ENCODE measurements around the gene KIF16B.

Gene KIF16B

DNA sequence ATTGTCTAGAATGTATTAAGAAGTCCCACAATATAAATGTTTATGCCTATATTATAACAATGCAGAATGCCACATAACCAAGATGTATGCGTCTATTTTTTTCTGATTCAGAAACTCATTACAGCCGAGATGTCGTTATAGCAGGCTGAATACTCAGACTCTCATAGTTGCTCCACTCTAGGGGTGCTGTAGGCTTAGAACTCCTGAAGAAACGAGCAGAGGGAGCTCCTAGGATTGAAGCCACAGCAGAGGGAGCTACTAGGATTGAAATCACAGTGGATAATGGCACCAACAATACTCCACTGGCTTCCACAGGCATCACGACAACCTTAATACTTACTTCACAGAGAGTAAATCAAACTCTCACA, 208.9 kb downstream of the KIF16B start:
- no peak for DNase-seq (ENCODE audit: low read depth in 1 of 2, low spot score in 1 of 2)

DNA sequence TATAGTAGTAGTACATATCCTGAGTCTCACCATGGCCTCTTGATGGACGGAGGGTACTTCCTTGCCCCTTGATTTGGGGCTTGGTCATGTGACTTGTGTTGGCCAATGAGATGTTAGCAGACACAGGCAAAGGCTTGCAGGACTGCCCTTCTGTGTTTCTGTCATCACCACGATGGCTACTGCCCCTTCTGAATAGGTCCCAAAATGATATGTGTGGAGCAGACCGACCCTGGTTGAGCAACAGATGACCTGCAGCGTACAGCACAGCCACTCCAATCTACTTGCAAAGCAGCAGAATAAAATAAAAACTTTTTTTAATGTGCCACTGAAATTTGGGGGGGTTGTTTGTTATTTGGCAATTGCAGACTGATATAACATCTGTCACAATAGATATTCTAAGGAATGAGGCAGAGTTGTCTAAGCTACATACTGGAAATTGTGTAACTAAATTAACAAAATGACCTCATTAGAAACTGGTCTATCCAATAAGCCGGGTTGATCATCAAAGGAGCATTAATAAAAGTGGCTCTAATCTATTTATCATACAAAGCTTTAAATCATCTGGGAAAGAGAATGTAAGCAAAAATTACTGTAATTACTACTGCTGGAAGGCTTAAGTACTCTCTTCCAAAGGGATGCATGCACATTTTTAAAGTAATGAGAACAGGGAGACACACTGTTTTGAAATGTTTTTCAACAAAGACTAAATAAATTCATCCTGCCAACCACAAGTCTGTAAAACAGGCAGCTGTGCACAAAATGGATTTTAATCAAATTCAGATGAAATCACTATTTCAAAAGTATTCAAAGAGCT, 209.5 kb downstream of the KIF16B start:
- DNase-seq (ENCODE audit: low read depth in 1 of 2, low spot score in 1 of 2), result no peak

GRCh38 chr20:16362642-16363041, 210.6 kb downstream of the KIF16B start:
- DNase-seq (ENCODE audit: low read depth in 1 of 2, low spot score in 1 of 2), result no peak

DNA sequence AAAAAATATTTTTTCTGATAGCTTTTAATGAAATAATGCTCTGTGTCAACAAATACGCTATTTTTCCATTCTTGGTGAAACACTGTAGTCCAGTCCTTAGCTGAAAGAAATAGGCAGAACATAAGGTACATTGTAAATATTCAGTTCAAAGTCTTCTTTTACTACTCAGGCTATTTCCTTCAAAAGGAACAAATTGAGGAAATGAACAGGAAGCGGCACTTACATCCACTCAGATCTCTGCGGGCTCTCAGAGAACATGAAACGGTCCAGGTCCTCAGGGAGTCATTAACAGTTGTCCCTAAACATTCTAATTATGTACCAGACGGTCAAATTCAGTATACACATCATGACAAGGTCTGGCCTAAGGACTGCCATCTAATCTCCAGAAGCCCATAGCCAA, 212.6 kb downstream of the KIF16B start:
- DNase-seq (ENCODE audit: low read depth in 1 of 2, low spot score in 1 of 2), result no peak

GRCh38 chr20:16353417-16353781, 219.8 kb downstream of the KIF16B start:
- DNase-seq (ENCODE audit: low read depth in 1 of 2, low spot score in 1 of 2), result no peak

- no peak for DNase-seq (ENCODE audit: low read depth in 1 of 2, low spot score in 1 of 2)
These were observed 220.4 kb downstream of the KIF16B start for GRCh38 chr20:16352751-16353416.

DNA sequence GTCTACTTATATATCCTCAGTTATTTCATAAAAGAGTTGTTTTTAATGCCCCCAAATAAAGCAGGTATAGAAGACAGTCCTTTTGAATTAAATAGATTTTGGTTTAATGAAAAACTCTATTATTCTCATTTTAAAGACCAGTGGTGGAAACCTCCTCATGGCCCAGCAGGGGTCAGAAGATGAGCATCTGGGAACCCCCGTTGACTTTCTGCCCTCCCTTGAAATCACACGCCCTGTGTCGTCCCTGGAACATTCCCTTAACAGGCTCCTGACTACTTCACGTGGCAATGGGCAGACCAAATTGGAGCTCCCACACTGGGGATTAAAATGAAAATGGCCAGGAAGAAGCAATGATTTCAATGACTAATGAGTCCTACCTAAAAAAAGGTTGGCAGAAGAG, 220.9 kb downstream of the KIF16B start:
- DNase-seq (ENCODE audit: low read depth in 1 of 2, low spot score in 1 of 2), result no peak

DNA sequence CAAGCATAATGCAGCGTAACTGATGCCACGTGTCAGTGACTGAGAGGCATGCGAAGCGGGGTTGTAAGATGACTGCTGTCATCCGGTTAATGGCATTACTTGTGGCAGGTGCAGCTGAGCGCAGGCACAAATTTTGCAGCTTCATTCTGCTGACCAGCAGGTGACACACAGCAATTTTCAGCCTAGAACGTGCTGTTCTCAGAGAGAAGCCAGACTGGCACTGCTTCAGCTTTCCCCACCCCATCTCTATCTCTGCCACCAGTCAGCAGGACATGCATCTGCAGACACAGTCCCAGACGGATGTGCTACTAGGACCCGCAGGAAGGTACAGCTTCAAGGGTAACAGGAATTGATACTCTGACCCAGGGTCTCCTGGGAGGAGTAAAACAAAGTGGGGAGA, 221.8 kb downstream of the KIF16B start:
- DNase-seq (ENCODE audit: low read depth in 1 of 2, low spot score in 1 of 2), result no peak

GRCh38 chr20:16350465-16350864, 222.8 kb downstream of the KIF16B start:
- no peak for DNase-seq (ENCODE audit: low read depth in 1 of 2, low spot score in 1 of 2)

GRCh38 chr20:16349523-16350260, 223.6 kb downstream of the KIF16B start:
- no peak for DNase-seq (ENCODE audit: low read depth in 1 of 2, low spot score in 1 of 2)

DNA sequence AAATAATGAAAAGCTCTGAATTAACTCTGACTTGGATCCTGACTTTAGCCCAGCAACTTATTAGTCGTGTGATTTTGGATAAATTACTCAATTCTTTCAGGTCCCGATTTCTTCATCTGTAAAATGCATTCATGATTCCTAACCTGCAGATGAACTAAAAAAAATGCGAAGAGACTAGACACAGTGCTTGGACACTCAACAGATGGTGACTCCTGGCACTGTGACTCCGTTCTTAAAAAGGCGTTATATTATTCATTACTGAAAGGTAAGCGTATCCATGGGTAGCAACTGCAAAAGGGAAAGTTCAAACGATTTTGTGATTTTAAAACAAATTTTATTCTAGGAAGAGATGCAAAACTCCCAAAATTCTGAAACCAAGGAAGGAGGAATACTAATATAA, 226.3 kb downstream of the KIF16B start:
- no peak for DNase-seq (ENCODE audit: low read depth in 1 of 2, low spot score in 1 of 2)

DNA sequence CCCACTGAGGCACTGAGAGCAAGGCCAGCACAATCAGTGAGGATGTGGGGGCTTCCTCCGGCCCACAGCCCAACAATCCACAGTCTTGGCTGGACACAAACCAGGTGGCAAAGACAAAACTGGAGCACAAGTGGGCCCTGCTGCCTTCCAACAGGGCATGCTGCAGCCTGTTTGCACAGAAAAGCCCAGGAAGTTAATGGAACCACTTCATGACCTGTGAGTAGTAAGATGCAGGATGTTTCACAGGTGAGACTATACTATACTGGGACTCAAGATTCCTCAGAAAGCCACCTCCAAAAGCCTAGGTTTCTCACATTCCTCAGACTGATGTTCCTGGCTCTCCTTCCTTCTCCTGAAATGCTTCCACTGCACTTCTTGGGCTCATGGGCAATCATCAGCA, 235.5 kb downstream of the KIF16B start:
- no peak for DNase-seq (ENCODE audit: low read depth in 1 of 2, low spot score in 1 of 2)

DNA sequence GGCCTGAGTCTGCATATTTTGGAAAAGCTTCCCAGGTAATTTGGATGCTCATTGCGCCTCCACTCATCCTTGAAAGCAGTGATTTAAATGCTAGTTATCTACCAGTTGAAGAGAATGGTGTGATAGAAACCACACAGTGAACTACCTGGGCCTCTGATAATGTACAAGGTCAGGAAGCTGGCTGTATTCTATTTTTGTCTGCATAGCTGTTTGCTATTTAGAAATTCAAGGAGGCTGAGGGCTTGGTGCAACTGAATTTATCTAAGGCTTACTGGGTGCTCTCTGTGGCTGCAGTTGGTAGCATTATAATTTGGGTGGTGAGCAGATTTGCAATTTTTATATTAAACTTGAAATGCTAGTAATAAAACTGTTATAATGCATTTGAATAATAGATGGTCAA, 245.6 kb downstream of the KIF16B start:
- DNase-seq (ENCODE audit: low read depth in 1 of 2, low spot score in 1 of 2), result no peak

DNA sequence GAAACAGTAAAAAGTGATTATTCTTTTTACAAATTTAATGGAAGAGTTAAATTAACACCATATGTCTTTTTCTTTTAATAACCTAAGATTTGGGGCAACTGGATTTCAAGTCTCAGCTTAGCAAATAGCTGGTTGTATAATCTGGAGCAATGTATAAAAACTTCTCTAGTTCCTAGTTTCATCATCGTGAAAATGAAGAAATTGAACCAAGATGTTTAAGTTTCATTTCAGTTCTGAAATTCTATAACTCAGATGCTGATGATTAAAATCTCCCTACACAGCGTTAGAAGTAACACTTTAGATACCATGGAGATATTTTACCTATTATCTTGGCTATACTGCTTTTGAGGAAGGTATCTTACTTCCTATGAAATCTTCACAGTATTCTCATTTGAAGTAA, 252.0 kb downstream of the KIF16B start:
- DNase-seq (ENCODE audit: low read depth in 1 of 2, low spot score in 1 of 2), result no peak

- DNase-seq (ENCODE audit: low read depth in 1 of 2, low spot score in 1 of 2), result no peak
These were observed 255.5 kb downstream of the KIF16B start for GRCh38 chr20:16317445-16318362.

DNA sequence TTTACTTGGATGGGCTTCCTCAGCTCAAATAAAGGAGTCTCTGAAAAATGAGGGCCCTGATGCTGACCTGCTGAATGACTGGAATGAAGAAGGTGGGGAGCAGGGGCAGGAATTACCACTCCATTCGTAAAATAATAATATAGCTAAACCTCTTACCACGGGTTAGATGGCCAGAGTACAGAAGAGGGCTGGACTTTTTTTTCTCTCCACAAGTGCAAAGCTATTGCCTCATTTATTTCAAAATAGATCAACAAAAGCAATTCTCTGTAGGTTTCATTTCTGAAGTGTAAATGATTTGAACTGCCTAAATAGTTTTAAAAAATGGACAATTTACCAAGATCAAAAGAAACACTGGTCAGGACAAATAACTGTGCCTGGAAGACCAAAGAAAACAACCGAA, 256.7 kb downstream of the KIF16B start:
- no peak for DNase-seq (ENCODE audit: low read depth in 1 of 2, low spot score in 1 of 2)

- no peak for DNase-seq (ENCODE audit: low read depth in 1 of 2, low spot score in 1 of 2)
These were observed 258.5 kb downstream of the KIF16B start for GRCh38 chr20:16314748-16315159.

GRCh38 chr20:16314320-16314719, 258.9 kb downstream of the KIF16B start:
- no peak for DNase-seq (ENCODE audit: low read depth in 1 of 2, low spot score in 1 of 2)

- DNase-seq (ENCODE audit: low read depth in 1 of 2, low spot score in 1 of 2), result no peak
These were observed 259.3 kb downstream of the KIF16B start for GRCh38 chr20:16313917-16314316.

- no peak for DNase-seq (ENCODE audit: low read depth in 1 of 2, low spot score in 1 of 2)
These were observed 260.2 kb downstream of the KIF16B start for GRCh38 chr20:16312998-16313397.

DNA sequence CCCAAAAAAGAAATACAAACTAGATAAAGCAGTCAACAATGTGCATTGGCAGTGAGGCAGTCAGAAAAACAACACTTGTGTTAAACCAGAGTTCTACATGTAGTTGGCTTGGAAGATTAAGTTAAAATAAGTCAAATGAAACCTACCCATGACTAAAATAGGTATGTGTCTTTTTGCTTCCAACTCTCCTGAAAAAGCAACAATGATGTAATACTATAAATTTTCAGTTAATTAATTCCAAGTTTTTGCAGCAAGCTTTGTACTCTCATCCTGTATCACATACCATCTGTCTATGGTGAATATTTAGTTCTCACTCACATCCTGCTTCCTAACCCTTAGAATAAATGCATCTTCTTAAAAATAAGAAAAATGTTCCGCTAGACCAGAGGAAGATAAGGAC, 261.5 kb downstream of the KIF16B start:
- DNase-seq (ENCODE audit: low read depth in 1 of 2, low spot score in 1 of 2), result no peak

Data from activated T-helper 1 cell treated with anti-CD3 and anti-CD28 coated beads, Interleukin-2, amount 50 U/mL, for 16 hours (primary cell).